Liver (tissue), 9 donors: ENCODE measurements around the gene TBCD. TPM values are rescaled to one million over a fixed set of nuclear protein-coding genes. Genes with fewer than 3 reads are reported as not detected.

Experiments
- DNase-seq: peaks from one replicate; pipeline ENCODE4 v3.0.0-alpha.2; 2017; ENCODE audit warnings: low spot score
- H3K27ac ChIP-seq, 2 donors: one replicate each; pipeline ENCODE4 v1.7.0; 2013; ENCODE audit warnings: inconsistent platforms in 2 of 2, low read length in 2 of 2, control low read depth in 1 of 2, low read depth in 1 of 2, mild to moderate bottlenecking in 1 of 2
- H3K27me3 ChIP-seq, 4 donors: one replicate each; pipeline versions ENCODE4 v1.6.1 to v1.7.0; 2013; ENCODE audit warnings: low read length in 3 of 4, inconsistent platforms in 1 of 4, mild to moderate bottlenecking in 1 of 4, moderate library complexity in 1 of 4; ENCODE audit not compliant: control insufficient read depth in 4 of 4, insufficient read depth in 4 of 4
- H3K36me3 ChIP-seq, 4 donors: one replicate each; pipeline versions ENCODE4 v1.6.1 to v1.7.0; 2013; ENCODE audit warnings: low read length in 3 of 4, mild to moderate bottlenecking in 3 of 4, low read depth in 1 of 4, moderate library complexity in 1 of 4; ENCODE audit not compliant: control insufficient read depth in 4 of 4, insufficient read depth in 3 of 4
- H3K4me1 ChIP-seq, 4 donors: one replicate each; pipeline versions ENCODE4 v1.6.1 to v1.7.0; 2013; ENCODE audit warnings: low read length in 3 of 4, mild to moderate bottlenecking in 3 of 4, moderate library complexity in 1 of 4; ENCODE audit not compliant: control insufficient read depth in 4 of 4, insufficient read depth in 4 of 4
- H3K4me3 ChIP-seq, 3 donors: one replicate each; pipeline versions ENCODE4 v1.6.1 to v1.7.0; 2013; ENCODE audit warnings: low read length in 3 of 3, control low read depth in 1 of 3, low read depth in 1 of 3, mild to moderate bottlenecking in 1 of 3
- H3K9ac ChIP-seq, 2 donors: one replicate each; pipeline ENCODE4 v1.7.0; 2013; ENCODE audit warnings: low read length in 2 of 2, mild to moderate bottlenecking in 2 of 2, moderate library complexity in 2 of 2, control low read depth in 1 of 2, low read depth in 1 of 2
- H3K9me3 ChIP-seq, 4 donors: one replicate each; pipeline versions ENCODE4 v1.6.1 to v1.7.0; 2013; ENCODE audit warnings: low read length in 3 of 4; ENCODE audit not compliant: control insufficient read depth in 4 of 4
- ATF3 ChIP-seq: IDR thresholded peaks from 2 replicates; pipeline ENCODE4 v1.6.1; 2016; ENCODE audit warnings: antibody characterized with exemption
- CTCF ChIP-seq: fragments of 150-350 bp; IDR thresholded peaks from 2 replicates; pipeline ENCODE4 v1.5.1; 2017; ENCODE audit warnings: improper control_type of control experiment, low read depth, low read length; ENCODE audit not compliant: missing input control
- EGR1 ChIP-seq, 2 donors: IDR thresholded peaks; 2 replicates each; pipeline ENCODE4 v1.6.1; 2016 to 2018; ENCODE audit warnings: antibody characterized with exemption in 2 of 2, low read depth in 2 of 2
- FOXA1 ChIP-seq: IDR thresholded peaks from 2 replicates; pipeline ENCODE4 v1.6.1; 2016; ENCODE audit warnings: antibody characterized with exemption
- FOXA2 ChIP-seq: IDR thresholded peaks from 2 replicates; pipeline ENCODE4 v1.6.1; 2016; ENCODE audit warnings: antibody characterized with exemption
- GABPA ChIP-seq, 2 donors: IDR thresholded peaks in 1 of 2; conservative IDR thresholded peaks in 1 of 2; 2 replicates each; pipeline ENCODE4 v1.6.1; 2016; ENCODE audit warnings: antibody characterized with exemption in 2 of 2, mild to moderate bottlenecking in 1 of 2, moderate library complexity in 1 of 2
- HNF4A ChIP-seq, 2 donors: conservative IDR thresholded peaks; 2 replicates each; pipeline ENCODE4 v1.6.1; 2016; ENCODE audit warnings: antibody characterized with exemption in 2 of 2, mild to moderate bottlenecking in 2 of 2
- HNF4G ChIP-seq: IDR thresholded peaks from 2 replicates; pipeline ENCODE4 v1.6.1; 2016; ENCODE audit warnings: antibody characterized with exemption
- JUND ChIP-seq, 2 donors: IDR thresholded peaks; 2 replicates each; pipeline ENCODE4 v1.6.1; 2016; ENCODE audit warnings: antibody characterized with exemption in 2 of 2
- NR2F2 ChIP-seq: IDR thresholded peaks from 2 replicates; pipeline ENCODE4 v1.6.1; 2016; ENCODE audit warnings: antibody characterized with exemption
- RAD21 ChIP-seq, 2 donors: IDR thresholded peaks; 2 replicates each; pipeline ENCODE4 v1.6.1; 2016; ENCODE audit warnings: antibody characterized with exemption in 2 of 2, mild to moderate bottlenecking in 2 of 2
- RXRA ChIP-seq, 2 donors: IDR thresholded peaks; 2 replicates each; pipeline ENCODE4 v1.6.1; 2017 to 2018; ENCODE audit warnings: antibody characterized with exemption in 2 of 2, mild to moderate bottlenecking in 1 of 2
- SP1 ChIP-seq: IDR thresholded peaks from 2 replicates; pipeline ENCODE4 v1.6.1; 2018; ENCODE audit warnings: antibody characterized with exemption, mild to moderate bottlenecking
- TAF1 ChIP-seq: conservative IDR thresholded peaks from 2 replicates; pipeline ENCODE4 v1.6.1; 2016; ENCODE audit warnings: antibody characterized with exemption, mild to moderate bottlenecking
- YY1 ChIP-seq: IDR thresholded peaks from 2 replicates; pipeline ENCODE4 v1.6.1; 2016; ENCODE audit warnings: antibody characterized with exemption, mild to moderate bottlenecking
- WGBS: extraction: QIAGEN DNeasy Blood & Tissue Kit; methylation state at CpG from one replicate; pipeline ENCODE4 v1.1.7; 2013; 5-methylcytosine and 5-hydroxymethylcytosine counted together
- polyA plus RNA-seq, 2 donors: library from polyadenylated mRNA; stranded (reverse) in 1 of 2; unstranded in 1 of 2; fragments of 200-250 nt in 1 of 2; fragments of >200 nt in 1 of 2; fragmentation: Nextera tagmentation in 1 of 2; extraction: Ambion mirVana in 1 of 2; gene quantifications; one replicate each; pipeline versions ENCODE4 v1.2.1 to v1.2.3, GENCODE V29; 2013 to 2015
- total RNA-seq, 2 donors: library from RNA; depleted of rRNA; stranded (reverse); fragments of >200 nt; gene quantifications; one replicate each; pipeline ENCODE4 v1.2.3, GENCODE V29; 2014
- TF ChIP-seq, protein P1 (sequence below): IDR thresholded peaks from 2 replicates; pipeline ENCODE4 v1.6.1; 2016; ENCODE audit warnings: antibody characterized with exemption
- TF ChIP-seq, protein P2 (sequence below): IDR thresholded peaks from 2 replicates; pipeline ENCODE4 v1.6.1; 2016; ENCODE audit warnings: antibody characterized with exemption, mild to moderate bottlenecking
- TF ChIP-seq, protein P3 (sequence below): IDR thresholded peaks from 2 replicates; pipeline ENCODE4 v1.6.1; 2016; ENCODE audit warnings: antibody characterized with exemption
- donor health status: healthy.
- donor health status: healthy.
- donor health status: healthy.
- donor health status: healthy.
- donor health status: healthy.

Gene TBCD
- total and polyA plus RNA-seq, 4 donors = 29.8 to 42.2 (median 33.0) TPM

DNA sequence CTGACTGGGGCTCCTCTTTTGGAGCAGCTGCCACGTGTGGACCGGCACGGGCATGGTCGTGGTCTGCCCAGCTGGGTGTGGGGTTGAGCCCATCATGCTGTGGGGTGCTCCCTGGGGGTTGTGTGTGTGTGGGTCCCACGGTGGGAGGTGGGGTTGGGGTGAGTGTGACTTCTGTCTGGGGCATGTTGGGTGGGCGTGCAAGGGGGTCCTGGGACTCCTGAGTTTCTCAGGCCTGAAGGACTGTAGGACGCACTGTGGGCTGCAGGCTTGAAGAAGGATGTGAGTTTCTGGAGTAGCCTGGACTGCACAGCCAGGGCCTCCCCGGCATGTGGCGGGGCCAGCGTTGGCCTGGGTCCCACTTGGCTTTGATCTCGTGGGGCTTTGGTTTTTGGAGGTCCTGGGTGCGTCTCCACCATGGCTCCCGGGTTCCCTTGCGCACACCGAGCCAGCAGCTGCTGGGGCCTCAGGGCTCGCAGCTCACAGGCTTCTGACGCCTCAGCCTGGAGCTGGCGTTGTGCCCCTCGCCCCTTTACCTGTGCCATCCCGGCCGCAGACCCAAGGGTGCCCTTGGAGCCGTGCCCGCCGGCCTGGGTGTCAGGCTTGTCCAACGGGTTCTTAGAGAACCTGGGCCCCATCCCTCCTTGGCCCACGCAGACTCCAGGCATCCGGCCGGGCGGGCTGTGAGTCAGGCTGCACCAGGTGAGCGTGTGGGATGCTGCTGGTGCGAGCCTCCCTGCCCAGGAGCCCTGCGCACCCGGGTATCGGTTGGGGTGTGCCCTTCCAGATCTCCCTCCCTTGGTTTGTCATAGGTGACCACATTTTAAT is 122.4 kb downstream of the TBCD start:
- DNase-seq = no peak
- no peak overlapping the region for H3K4me3 ChIP-seq
- H3K36me3 ChIP-seq = peaks cover 4 to 15% (median 10%) of the 10 kb centered on the region in 4 donors
- WGBS = 95% methylated on average over 34 of the region's 34 CpGs
- no peak for TF ChIP-seq JUND (IDR thresholded peaks at IDR 0.05)
- TF ChIP-seq HNF4A (conservative IDR thresholded peaks at IDR 0.05) = no peak
- no peak for TF ChIP-seq RAD21 (IDR thresholded peaks at IDR 0.05)
- no peak for TF ChIP-seq CTCF
- no peak for TF ChIP-seq RXRA (IDR thresholded peaks at IDR 0.05)
- TF ChIP-seq HNF4G = no peak
- TF ChIP-seq, protein P1, sequence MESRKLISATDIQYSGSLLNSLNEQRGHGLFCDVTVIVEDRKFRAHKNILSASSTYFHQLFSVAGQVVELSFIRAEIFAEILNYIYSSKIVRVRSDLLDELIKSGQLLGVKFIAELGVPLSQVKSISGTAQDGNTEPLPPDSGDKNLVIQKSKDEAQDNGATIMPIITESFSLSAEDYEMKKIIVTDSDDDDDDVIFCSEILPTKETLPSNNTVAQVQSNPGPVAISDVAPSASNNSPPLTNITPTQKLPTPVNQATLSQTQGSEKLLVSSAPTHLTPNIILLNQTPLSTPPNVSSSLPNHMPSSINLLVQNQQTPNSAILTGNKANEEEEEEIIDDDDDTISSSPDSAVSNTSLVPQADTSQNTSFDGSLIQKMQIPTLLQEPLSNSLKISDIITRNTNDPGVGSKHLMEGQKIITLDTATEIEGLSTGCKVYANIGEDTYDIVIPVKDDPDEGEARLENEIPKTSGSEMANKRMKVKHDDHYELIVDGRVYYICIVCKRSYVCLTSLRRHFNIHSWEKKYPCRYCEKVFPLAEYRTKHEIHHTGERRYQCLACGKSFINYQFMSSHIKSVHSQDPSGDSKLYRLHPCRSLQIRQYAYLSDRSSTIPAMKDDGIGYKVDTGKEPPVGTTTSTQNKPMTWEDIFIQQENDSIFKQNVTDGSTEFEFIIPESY = no peak
- no peak for TF ChIP-seq NR2F2
- no peak for TF ChIP-seq SP1
- no peak for TF ChIP-seq EGR1 (IDR thresholded peaks at IDR 0.05; ENCODE audit: low read depth in 2 of 2)
- TF ChIP-seq FOXA1 = no peak
- no peak for TF ChIP-seq ATF3
- TF ChIP-seq, protein P2, sequence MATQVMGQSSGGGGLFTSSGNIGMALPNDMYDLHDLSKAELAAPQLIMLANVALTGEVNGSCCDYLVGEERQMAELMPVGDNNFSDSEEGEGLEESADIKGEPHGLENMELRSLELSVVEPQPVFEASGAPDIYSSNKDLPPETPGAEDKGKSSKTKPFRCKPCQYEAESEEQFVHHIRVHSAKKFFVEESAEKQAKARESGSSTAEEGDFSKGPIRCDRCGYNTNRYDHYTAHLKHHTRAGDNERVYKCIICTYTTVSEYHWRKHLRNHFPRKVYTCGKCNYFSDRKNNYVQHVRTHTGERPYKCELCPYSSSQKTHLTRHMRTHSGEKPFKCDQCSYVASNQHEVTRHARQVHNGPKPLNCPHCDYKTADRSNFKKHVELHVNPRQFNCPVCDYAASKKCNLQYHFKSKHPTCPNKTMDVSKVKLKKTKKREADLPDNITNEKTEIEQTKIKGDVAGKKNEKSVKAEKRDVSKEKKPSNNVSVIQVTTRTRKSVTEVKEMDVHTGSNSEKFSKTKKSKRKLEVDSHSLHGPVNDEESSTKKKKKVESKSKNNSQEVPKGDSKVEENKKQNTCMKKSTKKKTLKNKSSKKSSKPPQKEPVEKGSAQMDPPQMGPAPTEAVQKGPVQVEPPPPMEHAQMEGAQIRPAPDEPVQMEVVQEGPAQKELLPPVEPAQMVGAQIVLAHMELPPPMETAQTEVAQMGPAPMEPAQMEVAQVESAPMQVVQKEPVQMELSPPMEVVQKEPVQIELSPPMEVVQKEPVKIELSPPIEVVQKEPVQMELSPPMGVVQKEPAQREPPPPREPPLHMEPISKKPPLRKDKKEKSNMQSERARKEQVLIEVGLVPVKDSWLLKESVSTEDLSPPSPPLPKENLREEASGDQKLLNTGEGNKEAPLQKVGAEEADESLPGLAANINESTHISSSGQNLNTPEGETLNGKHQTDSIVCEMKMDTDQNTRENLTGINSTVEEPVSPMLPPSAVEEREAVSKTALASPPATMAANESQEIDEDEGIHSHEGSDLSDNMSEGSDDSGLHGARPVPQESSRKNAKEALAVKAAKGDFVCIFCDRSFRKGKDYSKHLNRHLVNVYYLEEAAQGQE = no peak
- TF ChIP-seq GABPA (IDR thresholded peaks at IDR 0.05 in 1 of 2, conservative IDR thresholded peaks at IDR 0.05 in 1 of 2) = no peak
- no peak for TF ChIP-seq YY1
- TF ChIP-seq FOXA2 = no peak
- TF ChIP-seq, protein P3, sequence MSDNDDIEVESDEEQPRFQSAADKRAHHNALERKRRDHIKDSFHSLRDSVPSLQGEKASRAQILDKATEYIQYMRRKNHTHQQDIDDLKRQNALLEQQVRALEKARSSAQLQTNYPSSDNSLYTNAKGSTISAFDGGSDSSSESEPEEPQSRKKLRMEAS = no peak
- no peak for TF ChIP-seq TAF1
- no peak overlapping the region for H3K9ac ChIP-seq
- H3K27me3 ChIP-seq = no peaks in the 10 kb centered on the region
- H3K27ac ChIP-seq = no peak overlapping the region
- peaks cover 0 to 2% (median 0%) of the 10 kb centered on the region in 4 donors for H3K4me1 ChIP-seq
- H3K9me3 ChIP-seq = no peaks in the 10 kb centered on the region
